GM19328 (cell line): ENCODE results near the gene CD40LG.

Experiments used
- ATAC-seq: cut with Tn5 transposase; IDR thresholded peaks from one replicate; pipeline ENCODE4 v1.9.1; 2021; ENCODE audit warnings: mild to moderate bottlenecking, moderate library complexity; ENCODE audit not compliant: unreplicated experiment

The CD40LG gene

DNA sequence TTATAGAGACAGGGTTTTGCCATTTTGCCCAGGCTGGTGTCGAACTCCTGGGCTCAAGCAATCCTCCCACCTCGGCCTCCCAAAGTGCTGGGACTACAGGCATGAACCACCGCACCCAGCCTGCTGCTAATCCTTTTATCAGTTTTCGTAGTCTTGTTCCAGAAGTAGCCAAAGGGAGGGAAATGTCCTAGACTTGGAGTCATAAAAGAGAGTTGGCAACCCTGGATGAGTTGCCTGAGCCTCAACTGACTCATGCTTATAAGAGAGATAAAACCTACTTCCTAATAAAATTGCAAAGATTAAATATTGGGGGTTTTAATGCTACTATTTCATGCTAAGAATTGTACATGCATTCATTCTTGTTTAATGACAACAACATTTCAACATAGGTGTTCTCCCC, 44.3 kb downstream of the CD40LG start:
- ATAC-seq: no peak

GRCh38 chrX:136694431-136695087, 46.6 kb downstream of the CD40LG start:
- ATAC-seq: peak; percentile 64

GRCh38 chrX:136697156-136697555, 49.2 kb downstream of the CD40LG start:
- ATAC-seq: no peak

- ATAC-seq: no peak
Measured at GRCh38 chrX:136708348-136708747, 60.4 kb downstream of the CD40LG start.
